Measurements from ENCODE around the gene STX8.

Gene STX8

DNA sequence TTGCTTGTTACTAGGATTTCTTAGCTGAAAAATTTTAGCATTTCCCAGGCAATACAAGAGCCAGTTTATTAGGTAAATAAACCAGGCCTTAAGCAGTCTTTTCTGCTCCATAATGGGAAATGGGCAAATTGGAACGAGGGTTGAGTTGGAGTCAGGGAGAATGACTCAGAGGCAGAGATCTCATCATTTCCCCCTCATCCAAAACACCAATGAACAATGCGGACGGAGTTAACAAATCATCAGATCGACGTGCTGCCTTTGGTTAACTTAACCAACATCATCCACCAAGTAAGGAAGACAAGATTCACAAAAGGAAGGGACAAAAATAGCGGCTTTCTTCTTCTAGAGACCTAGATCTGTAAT is 243.5 kb downstream of the STX8 start:
- DNase-seq, result no peak

DNA sequence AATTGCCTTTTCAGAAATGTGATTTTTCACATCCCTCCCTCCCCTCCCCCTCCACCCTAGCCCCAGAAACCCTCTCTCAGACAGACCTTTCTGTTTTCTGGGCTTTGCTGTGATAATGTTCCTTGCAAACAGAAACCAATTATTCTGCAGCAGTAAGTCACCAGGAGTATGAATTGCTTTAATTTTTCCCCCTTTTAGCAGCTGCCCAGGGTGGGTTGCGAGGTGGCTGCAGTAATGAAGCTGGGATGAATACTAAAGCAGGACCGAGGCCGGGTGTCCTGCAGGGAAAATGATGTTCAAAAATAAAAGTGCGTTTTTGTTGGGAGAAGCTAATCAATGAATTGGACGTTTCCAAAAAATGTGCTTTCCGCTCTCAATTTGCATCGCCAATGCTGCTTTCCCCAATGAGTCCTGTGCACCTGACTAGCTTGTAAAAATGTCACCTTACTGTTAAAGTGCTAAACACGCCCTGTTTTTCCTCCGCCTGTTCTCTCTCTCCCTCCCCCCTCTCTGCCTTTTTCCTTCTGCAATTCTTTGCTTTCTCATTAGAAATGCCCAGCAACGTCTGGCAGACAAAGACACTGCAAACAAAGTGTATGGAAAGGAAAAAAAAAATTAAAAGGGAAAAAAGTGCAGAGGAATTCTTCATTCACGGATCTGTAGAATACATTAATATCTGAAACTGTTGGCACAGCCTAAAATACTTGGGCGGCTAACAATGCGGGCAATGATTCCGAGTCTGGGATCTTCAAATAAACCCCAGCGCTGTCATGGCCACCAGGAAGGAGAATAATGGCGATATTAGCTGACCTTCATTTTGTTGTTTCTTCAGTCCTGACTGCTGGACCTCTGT is 244.1 kb downstream of the STX8 start:
- DNase-seq, result no peak

DNA sequence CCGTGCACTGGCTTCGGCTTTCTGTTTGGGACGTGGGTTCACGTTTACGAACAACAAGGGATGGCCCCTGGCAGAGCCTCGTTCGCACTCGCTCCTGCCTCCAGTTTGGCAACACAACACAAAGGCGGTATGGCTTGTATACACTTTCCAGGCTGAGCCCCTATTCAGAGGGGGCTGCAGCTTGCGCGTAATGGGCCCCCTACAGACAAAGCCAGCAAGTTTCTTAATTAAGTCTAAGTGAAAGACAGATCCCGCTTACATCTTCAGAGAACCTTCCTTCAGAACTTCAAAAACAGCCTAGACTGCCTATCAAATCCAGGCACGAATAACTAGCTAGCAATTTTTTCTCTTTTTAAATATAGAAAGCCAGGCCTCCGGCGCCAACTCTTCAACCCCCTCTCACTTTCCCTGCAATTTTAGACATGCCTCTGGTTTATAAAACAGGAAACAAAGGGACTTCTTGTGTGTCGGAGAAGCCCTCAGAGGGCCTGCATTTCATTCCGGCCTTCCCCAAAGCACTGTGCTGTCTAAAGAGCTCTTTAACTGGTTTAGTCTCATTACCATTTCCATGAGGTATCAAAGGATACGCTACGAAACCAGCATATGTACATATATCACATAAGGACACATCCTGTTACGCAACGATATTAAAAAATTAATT is 244.9 kb downstream of the STX8 start:
- no peak for DNase-seq

DNA sequence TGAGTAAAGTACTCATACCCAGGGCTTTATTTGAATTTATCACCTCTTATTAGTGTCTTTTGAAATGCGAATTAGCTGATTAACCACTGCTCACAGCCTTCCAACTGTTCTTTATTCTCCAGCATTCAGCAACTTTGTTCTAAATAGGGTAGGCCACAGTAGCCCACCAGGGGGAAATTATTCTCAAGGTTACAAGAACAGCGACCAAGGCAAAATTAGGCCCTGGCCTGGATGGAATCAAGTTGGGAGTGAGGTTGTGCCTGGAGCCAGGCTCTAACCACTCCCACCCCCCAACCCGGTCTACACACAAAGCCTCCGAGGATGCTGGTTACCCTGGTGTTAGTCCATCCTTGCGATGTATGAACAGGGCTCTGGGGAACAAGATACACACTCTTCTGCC is 245.5 kb downstream of the STX8 start:
- no peak for DNase-seq

- no peak for DNase-seq
These were observed 246.2 kb downstream of the STX8 start for GRCh38 chr17:9329251-9329921.

- no peak for DNase-seq
These were observed 250.8 kb downstream of the STX8 start for GRCh38 chr17:9324864-9325263.

GRCh38 chr17:9322326-9322725 is 253.3 kb downstream of the STX8 start:
- no peak for DNase-seq

GRCh38 chr17:9321890-9322289 is 253.7 kb downstream of the STX8 start:
- DNase-seq, result no peak

DNA sequence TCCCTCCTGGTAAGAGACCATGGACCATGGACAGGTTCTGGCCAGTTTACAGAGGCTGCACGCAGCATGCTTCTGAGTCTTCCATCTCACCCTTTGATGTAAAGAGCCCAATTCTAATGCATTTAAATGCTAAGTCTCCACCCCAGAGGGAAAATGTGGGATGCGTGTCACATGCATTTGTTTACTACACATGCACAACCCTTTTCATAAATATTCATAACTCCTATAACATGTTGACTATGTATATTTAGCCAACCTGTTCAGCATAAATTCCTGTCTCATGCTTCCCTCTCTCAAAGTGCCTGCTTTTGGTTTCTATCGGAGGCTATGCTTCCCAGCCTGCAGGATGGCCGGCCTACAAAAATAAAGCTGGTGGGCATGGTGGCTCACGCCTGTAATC is 260.3 kb downstream of the STX8 start:
- DNase-seq, result no peak

DNA sequence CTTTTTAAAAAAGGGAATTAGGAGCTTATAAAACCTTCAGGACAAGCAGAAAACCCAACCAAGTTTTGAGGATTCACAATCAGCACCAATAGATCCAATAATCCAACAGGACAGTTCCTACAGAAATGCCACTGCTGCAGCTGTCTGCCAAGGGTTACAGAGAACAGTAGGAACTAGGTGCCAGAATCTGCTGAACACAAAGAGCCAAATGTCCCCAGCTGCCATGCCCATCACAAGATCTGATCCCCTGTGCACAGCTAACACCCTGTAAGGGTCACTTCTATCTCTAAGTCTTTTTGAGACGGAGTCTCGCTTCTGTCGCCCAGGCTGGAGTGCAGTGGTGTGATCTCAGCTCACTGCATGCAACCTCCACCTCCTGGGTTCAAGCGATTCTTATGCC is 262.3 kb downstream of the STX8 start:
- DNase-seq, result no peak

DNA sequence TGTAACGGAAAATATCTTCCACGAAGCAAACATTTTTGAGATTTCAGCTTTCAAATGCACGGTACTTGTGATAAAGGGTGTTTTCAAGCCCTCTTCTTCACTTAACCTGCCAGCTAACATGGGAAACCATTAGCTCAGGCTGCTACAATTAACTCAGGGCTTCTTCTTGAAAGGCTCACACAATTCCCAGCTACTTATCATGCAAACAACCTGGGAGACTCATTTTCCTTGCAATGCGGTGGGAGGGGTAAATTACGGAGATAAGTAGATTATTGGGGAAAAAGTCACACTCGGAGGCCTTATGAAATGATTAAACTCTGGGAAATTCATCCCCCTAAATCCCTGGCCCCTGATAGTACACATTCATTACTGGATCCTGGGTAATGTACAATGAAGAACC is 266.4 kb downstream of the STX8 start:
- DNase-seq, result no peak

DNA sequence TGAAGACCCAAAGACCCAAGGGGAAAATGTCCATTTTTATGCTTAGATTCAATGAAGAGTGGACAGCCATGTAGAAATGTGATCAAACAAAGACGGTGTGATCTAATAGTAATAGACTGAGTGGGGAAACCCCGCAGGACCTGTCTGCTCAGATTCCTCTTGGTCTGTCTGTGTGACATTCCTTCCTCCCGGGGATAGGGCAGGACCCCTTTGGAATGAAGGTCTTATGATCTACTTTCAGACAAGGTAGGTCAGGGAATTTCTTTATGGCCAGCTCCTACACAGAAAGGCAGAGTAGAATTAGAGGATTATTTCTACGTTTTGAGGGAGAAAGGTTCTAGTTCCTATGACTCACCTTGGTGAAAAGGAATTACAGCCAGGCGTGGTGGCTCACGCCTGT is 267.6 kb downstream of the STX8 start:
- no peak for DNase-seq

GRCh38 chr17:9307313-9307998 is 268.2 kb downstream of the STX8 start:
- DNase-seq, result no peak

DNA sequence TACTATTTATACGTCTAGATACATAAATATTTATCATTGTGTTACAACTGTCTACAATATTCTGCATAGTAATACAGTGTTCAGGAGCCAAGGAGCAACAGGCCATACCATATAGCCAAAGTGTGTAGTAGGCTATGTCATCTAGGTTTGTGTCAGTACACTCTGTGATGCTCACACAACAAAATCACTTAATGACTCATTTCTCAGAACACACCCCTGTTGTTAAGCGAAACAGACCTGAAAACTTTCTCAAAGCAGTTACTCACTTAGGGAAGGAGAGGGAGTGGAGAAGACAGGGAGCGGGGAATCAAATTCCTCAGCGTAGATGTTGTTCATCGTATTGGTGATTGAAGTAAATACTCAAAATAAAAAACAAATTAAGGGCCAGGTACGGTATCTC is 269.5 kb downstream of the STX8 start:
- DNase-seq, result peak; percentile 24

GRCh38 chr17:9299695-9300094 is 275.9 kb downstream of the STX8 start:
- no peak for DNase-seq

- no peak for DNase-seq
These were observed 276.8 kb downstream of the STX8 start for GRCh38 chr17:9298776-9299295.

DNA sequence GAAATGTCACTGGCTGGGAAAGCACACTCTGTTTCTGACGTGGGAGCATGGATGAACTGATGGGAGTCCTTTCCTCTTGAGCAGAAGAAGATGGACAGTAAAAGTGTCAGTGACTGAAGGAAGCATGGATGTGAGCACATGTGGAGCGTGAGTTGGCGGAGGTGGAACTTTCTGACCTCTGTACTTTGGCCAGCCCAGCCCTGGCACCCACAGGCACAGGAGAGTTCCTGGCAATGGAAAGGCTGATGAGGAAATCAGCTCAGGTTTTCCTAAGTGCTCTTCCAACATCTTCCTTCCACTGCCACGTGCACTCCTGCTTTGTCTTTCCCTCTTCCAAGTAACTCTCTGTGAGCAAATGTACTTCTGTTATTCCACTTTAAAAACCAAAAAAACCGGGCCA is 277.5 kb downstream of the STX8 start:
- DNase-seq, result no peak

GRCh38 chr17:9294661-9295210 is 280.9 kb downstream of the STX8 start:
- DNase-seq, result no peak

GRCh38 chr17:9292561-9292941 is 283.1 kb downstream of the STX8 start:
- no peak for DNase-seq

DNA sequence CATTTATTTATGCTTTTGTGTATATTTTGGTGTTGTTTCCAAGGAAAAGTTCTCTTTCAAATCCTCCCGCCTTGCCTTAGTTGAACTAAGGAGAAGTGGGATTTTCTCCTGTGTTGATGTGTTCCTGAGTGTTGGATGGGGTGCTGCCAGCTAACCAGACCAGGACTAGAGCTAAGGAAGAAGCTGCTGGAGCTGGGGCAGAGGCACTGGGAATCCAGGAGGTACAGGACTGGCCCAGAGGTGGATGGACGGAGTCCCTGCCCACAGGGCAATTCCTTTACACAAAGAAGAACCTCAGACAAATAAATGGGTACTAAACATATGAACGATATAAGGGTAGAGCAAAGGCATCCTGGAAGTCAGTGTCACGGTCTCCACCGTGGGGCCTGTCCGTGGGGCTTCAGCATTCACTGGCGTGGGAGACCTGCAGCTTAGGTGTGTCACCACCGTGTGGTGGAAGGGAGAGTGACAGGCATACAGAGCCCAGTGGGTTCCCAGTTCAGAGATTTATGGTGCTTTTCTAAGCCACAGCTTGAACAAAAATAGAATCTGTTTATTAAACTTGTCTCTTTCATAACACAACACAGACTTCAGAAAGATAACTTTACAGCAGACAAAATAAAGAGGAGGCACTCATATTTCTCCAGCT is 283.6 kb downstream of the STX8 start:
- DNase-seq, result peak; percentile 46

DNA sequence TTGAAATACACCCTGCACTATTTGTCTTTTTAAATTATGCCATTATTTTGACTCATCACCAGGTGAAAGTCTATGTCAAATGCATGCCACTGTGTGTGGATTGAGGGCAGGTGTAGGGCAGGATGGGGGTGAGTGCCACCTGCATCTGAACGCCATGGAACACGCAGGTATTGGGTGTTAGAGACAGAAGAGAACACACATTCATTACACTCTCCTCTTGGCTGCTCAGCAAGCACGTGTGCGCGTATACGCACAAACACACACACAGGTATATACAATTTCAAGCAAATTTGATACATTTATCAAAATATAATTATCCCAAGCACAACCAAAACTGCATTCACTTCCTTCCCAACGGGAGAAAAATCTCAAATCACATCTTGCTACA is 285.4 kb downstream of the STX8 start:
- no peak for DNase-seq

GRCh38 chr17:9287306-9287705 is 288.3 kb downstream of the STX8 start:
- no peak for DNase-seq

- no peak for DNase-seq
These were observed 289.2 kb downstream of the STX8 start for GRCh38 chr17:9286434-9286833.
